HCT116 (cell line): ENCODE results near the gene MAML2. TPM values are rescaled to one million over a fixed set of nuclear protein-coding genes. Genes with fewer than 3 reads are reported as not detected.

ENCODE experiments used
- ATAC-seq: fragments of 200-7000 bp; cut with Tn5 transposase; 2 replicates; pipeline ENCODE4 v1.9.1; 2020; ENCODE audit warnings: mild to moderate bottlenecking, moderate library complexity
- BruUV-seq: library from RNA; stranded (reverse); fragments of 400-500 nt; replicated peaks from 2 replicates; lab custom pipeline; 2021; lab: Mats Ljungman, UMichigan
- CTCF ChIA-PET: fragments of 300-600 bp; sonication (Branson Sonifier 250); formaldehyde crosslinking; loops from one replicate; lab custom pipeline; 2021; ENCODE audit warnings: antibody characterized with exemption; lab: Charles Lee
- POLR2A ChIA-PET: fragments of 300-600, 350-600 bp; sonication (Branson Sonifier 250); formaldehyde crosslinking; loops from one replicate; lab custom pipeline; 2021; ENCODE audit warnings: antibody characterized with exemption; lab: Charles Lee
- RAD21 ChIA-PET, 2 experiments: fragments of 300-600 bp; sonication (Branson Sonifier 250); formaldehyde crosslinking; loops; one replicate each; lab custom pipeline; 2023; ENCODE audit warnings: low total read pairs in 2 of 2; ENCODE audit not compliant: uncharacterized antibody in 2 of 2, unreplicated experiment in 2 of 2, low non-redundant PET in 1 of 2; lab: Charles Lee
- DNase-seq: peaks from one replicate; pipeline ENCODE4 v3.0.0-alpha.2; 2010; ENCODE audit warnings: low read depth, low spot score
- H2AFZ ChIP-seq: fragments of 200-600 bp; shearing (Covaris generic), sonication (generic); 2 replicates; pipeline ENCODE4 v1.6.1; 2017; ENCODE audit warnings: low read depth, mixed run types, mixed read lengths, antibody characterized with exemption, low read length; ENCODE audit not compliant: poor library complexity, severe bottlenecking
- H3K27ac ChIP-seq: 2 replicates; pipeline ENCODE4 v1.5.1; 2012; ENCODE audit warnings: low read depth, low read length
- H3K27me3 ChIP-seq: fragments of 200-600 bp; sonication (generic); 2 replicates; pipeline ENCODE4 v1.6.1; 2016; ENCODE audit warnings: mixed run types, low read length, mixed read lengths; ENCODE audit not compliant: insufficient read depth
- H3K36me3 ChIP-seq, 2 experiments: fragments of 200-500 bp in 1 of 2; fragments of 200-600 bp in 1 of 2; sonication (Bioruptor generic) in 1 of 2; sonication (generic) in 1 of 2; 2 replicates each; pipeline versions ENCODE4 v1.5.1 to v1.6.1; 2014 to 2016; ENCODE audit warnings: low read length in 2 of 2, inconsistent platforms in 1 of 2, mixed read lengths in 1 of 2, mixed run types in 1 of 2; ENCODE audit not compliant: insufficient read depth in 2 of 2, control insufficient read depth in 1 of 2
- H3K4me1 ChIP-seq, 2 experiments: fragments of 200-600 bp in 1 of 2; sonication (generic) in 1 of 2; 2 replicates each; pipeline versions ENCODE4 v1.5.1 to v1.6.1; 2012 to 2017; ENCODE audit warnings: low read length in 2 of 2, inconsistent platforms in 1 of 2, mild to moderate bottlenecking in 1 of 2, mixed read lengths in 1 of 2, mixed run types in 1 of 2, moderate library complexity in 1 of 2; ENCODE audit not compliant: insufficient read depth in 2 of 2, control insufficient read depth in 1 of 2
- H3K4me2 ChIP-seq: fragments of 200-600 bp; sonication (generic); 2 replicates; pipeline ENCODE4 v1.6.1; 2017; ENCODE audit warnings: mixed run types, low read length, mixed read lengths
- H3K4me3 ChIP-seq, 2 experiments: fragments of 200-600 bp in 1 of 2; sonication (generic) in 1 of 2; replicated peaks in 1 of 2; 2 replicates each; pipeline ENCODE4 v1.5.1; 2011 to 2016; ENCODE audit warnings: low read length in 2 of 2, control low read depth in 1 of 2, low read depth in 1 of 2, mild to moderate bottlenecking in 1 of 2, mixed read lengths in 1 of 2, mixed run types in 1 of 2
- H3K79me2 ChIP-seq: fragments of 200-600 bp; sonication (generic); 2 replicates; pipeline ENCODE4 v1.6.1; 2017; ENCODE audit warnings: mild to moderate bottlenecking, mixed run types, low read length, moderate library complexity, mixed read lengths; ENCODE audit not compliant: insufficient read depth
- H3K9ac ChIP-seq: fragments of 200-600 bp; sonication (generic); 2 replicates; pipeline ENCODE4 v1.6.1; 2016; ENCODE audit warnings: low read length, mixed read lengths
- H3K9me2 ChIP-seq: fragments of 200-600 bp; sonication (generic), shearing (Covaris generic); 2 replicates; pipeline ENCODE4 v1.6.1; 2017; ENCODE audit warnings: mixed run types, mild to moderate bottlenecking, moderate library complexity; ENCODE audit not compliant: insufficient read depth
- H3K9me3 ChIP-seq, 2 experiments: fragments of 200-500 bp in 1 of 2; fragments of 200-600 bp in 1 of 2; sonication (Bioruptor generic) in 1 of 2; sonication (generic) in 1 of 2; 2 replicates each; pipeline ENCODE4 v1.6.1; 2014 to 2017; ENCODE audit warnings: low read length in 2 of 2, mixed read lengths in 2 of 2, inconsistent platforms in 1 of 2, low read depth in 1 of 2, mild to moderate bottlenecking in 1 of 2, mixed run types in 1 of 2, moderate library complexity in 1 of 2; ENCODE audit not compliant: control insufficient read depth in 1 of 2, insufficient read depth in 1 of 2
- H4K20me1 ChIP-seq: fragments of 200-600 bp; sonication (generic), shearing (Covaris generic); 2 replicates; pipeline ENCODE4 v1.6.1; 2017; ENCODE audit warnings: mixed run types, mild to moderate bottlenecking, moderate library complexity; ENCODE audit not compliant: insufficient read depth
- CBX3 ChIP-seq: IDR thresholded peaks from 2 replicates; pipeline ENCODE4 v1.6.1; 2012; ENCODE audit warnings: low read depth
- CEBPB ChIP-seq: IDR thresholded peaks from 2 replicates; pipeline ENCODE4 v1.6.1; 2012; ENCODE audit warnings: low read depth
- FOSL1 ChIP-seq: IDR thresholded peaks from 2 replicates; pipeline ENCODE4 v1.6.1; 2012; ENCODE audit warnings: low read depth
- JUND ChIP-seq: IDR thresholded peaks from 2 replicates; pipeline ENCODE4 v1.6.1; 2012
- MAX ChIP-seq: IDR thresholded peaks from 2 replicates; pipeline ENCODE4 v1.6.1; 2012
- POLR2A ChIP-seq: IDR thresholded peaks from 2 replicates; pipeline ENCODE4 v1.7.0; 2011; ENCODE audit warnings: borderline replicate concordance; ENCODE audit not compliant: insufficient read depth, insufficient read length; ENCODE audit errors: extremely low read depth
- POLR2AphosphoS5 ChIP-seq: IDR thresholded peaks from 2 replicates; pipeline ENCODE4 v1.6.1; 2011; ENCODE audit warnings: mild to moderate bottlenecking, low read depth, low read length, moderate library complexity
- RAD21 ChIP-seq: IDR thresholded peaks from 2 replicates; pipeline ENCODE4 v1.6.1; 2012; ENCODE audit warnings: low read depth, mild to moderate bottlenecking
- REST ChIP-seq: IDR thresholded peaks from 2 replicates; pipeline ENCODE4 v1.6.1; 2012; ENCODE audit warnings: low read depth
- SIN3A ChIP-seq: IDR thresholded peaks from 2 replicates; pipeline ENCODE4 v1.6.1; 2012; ENCODE audit warnings: low read depth
- SP1 ChIP-seq: IDR thresholded peaks from 2 replicates; pipeline ENCODE4 v1.6.1; 2012; ENCODE audit warnings: low read depth
- TCF7L2 ChIP-seq: IDR thresholded peaks from 2 replicates; pipeline ENCODE4 v1.7.0; 2011; ENCODE audit warnings: borderline replicate concordance, inconsistent platforms; ENCODE audit not compliant: insufficient read depth, insufficient read length; ENCODE audit errors: extremely low read depth
- YY1 ChIP-seq: IDR thresholded peaks from 2 replicates; pipeline ENCODE4 v1.6.1; 2011; ENCODE audit warnings: low read length, low read depth, moderate library complexity, mild to moderate bottlenecking; ENCODE audit not compliant: insufficient replicate concordance; ENCODE audit errors: extremely low read depth
- ZFX ChIP-seq: fragments of 450-650 bp; IDR thresholded peaks from 2 replicates; pipeline ENCODE4 v1.6.1; 2017
- ZNF274 ChIP-seq: fragments of 200-500 bp; sonication (Bioruptor generic); IDR thresholded peaks from 2 replicates; pipeline ENCODE4 v1.6.1; 2014; ENCODE audit warnings: mild to moderate bottlenecking, low read depth, low read length, inconsistent platforms
- intact Hi-C: fragments of 100-400 bp; cut with micrococcal nuclease; formaldehyde crosslinking; loops from 2 replicates; pipeline ENCODE4 v1.10.0; 2022
- total RNA-seq: library from RNA; stranded (reverse); gene quantifications from one replicate; pipeline ENCODE4 v1.2.1, GENCODE V29; 2021; ENCODE audit not compliant: unreplicated experiment
- TF ChIP-seq, protein P1 (sequence below), 3 experiments: fragments of 200-600 bp in 1 of 3; sonication (generic) in 1 of 3; IDR thresholded peaks in 2 of 3; conservative IDR thresholded peaks in 1 of 3; 2 replicates each; pipeline ENCODE4 v1.5.1; 2012 to 2017; ENCODE audit warnings: low read depth in 2 of 3, low read length in 2 of 3, antibody characterized with exemption in 1 of 3, borderline replicate concordance in 1 of 3, control low read depth in 1 of 3, mild to moderate bottlenecking in 1 of 3, mixed read lengths in 1 of 3, mixed run types in 1 of 3, moderate library complexity in 1 of 3; ENCODE audit not compliant: insufficient read depth in 1 of 3

Gene MAML2
- total RNA-seq, 1 experiment from 2014 or later, result 2.6 TPM

- ChIA-PET RAD21 (no interaction called here), POLR2A (no interaction called here), CTCF (interaction anchor here (1.7 kb wide), 1 partner anchor 8 kb away, joined by 10 read pairs; the partner anchor contains the start of gene MAML2)
- no peaks in the 10 kb centered on the region for H3K9me3 ChIP-seq
- TF ChIP-seq SP1 (no peak), SIN3A (no peak), REST (no peak), CEBPB (no peak), ZFX (no peak), POLR2AphosphoS5 (no peak), TCF7L2 (no peak), FOSL1 (no peak), MAX (no peak), POLR2A (no peak), ZNF274 (no peak), YY1 (no peak), CBX3 (no peak), JUND (no peak), RAD21 (no peak)
- TF ChIP-seq, protein P1, sequence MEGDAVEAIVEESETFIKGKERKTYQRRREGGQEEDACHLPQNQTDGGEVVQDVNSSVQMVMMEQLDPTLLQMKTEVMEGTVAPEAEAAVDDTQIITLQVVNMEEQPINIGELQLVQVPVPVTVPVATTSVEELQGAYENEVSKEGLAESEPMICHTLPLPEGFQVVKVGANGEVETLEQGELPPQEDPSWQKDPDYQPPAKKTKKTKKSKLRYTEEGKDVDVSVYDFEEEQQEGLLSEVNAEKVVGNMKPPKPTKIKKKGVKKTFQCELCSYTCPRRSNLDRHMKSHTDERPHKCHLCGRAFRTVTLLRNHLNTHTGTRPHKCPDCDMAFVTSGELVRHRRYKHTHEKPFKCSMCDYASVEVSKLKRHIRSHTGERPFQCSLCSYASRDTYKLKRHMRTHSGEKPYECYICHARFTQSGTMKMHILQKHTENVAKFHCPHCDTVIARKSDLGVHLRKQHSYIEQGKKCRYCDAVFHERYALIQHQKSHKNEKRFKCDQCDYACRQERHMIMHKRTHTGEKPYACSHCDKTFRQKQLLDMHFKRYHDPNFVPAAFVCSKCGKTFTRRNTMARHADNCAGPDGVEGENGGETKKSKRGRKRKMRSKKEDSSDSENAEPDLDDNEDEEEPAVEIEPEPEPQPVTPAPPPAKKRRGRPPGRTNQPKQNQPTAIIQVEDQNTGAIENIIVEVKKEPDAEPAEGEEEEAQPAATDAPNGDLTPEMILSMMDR (IDR thresholded peaks at IDR 0.05 in 2 of 3, conservative IDR thresholded peaks at IDR 0.05 in 1 of 3; ENCODE audit: borderline replicate concordance in 1 of 3, insufficient read depth in 1 of 3, low read depth in 2 of 3, low read length in 2 of 3), result no peak
- no peak overlapping the region for H2AFZ ChIP-seq
- H3K27ac ChIP-seq, result no peak overlapping the region
- intact Hi-C loops, result no loop called here
- no peaks in the 10 kb centered on the region for H3K4me1 ChIP-seq
- H3K36me3 ChIP-seq, result no peaks in the 10 kb centered on the region
- DNase-seq (no peak), ATAC-seq (no peak)
- no peaks in the 10 kb centered on the region for H4K20me1 ChIP-seq
- no peak overlapping the region for H3K4me3 ChIP-seq
- H3K79me2 ChIP-seq, result no peaks in the 10 kb centered on the region
- H3K27me3 ChIP-seq, result no peaks in the 10 kb centered on the region
- H3K4me2 ChIP-seq, result no peak overlapping the region
- no peaks in the 10 kb centered on the region for H3K9me2 ChIP-seq
- no TSS peak for BruUV-seq
- no peak overlapping the region for H3K9ac ChIP-seq
Measured at GRCh38 chr11:96335388-96335787, 7.6 kb downstream of the MAML2 start.
